HG03039 (cell line): ENCODE data around the gene SYN1.
"Not testable (repeated sequence)": the region's sequence is repeated elsewhere in the genome, so short reads cannot be mapped to it uniquely, and the experiment has no call there.

Experiments
- ATAC-seq: cut with Tn5 transposase; IDR thresholded peaks from one replicate; pipeline ENCODE4 v1.9.1; 2021; ENCODE audit warnings: mild to moderate bottlenecking, moderate library complexity; ENCODE audit not compliant: unreplicated experiment

Gene SYN1

DNA sequence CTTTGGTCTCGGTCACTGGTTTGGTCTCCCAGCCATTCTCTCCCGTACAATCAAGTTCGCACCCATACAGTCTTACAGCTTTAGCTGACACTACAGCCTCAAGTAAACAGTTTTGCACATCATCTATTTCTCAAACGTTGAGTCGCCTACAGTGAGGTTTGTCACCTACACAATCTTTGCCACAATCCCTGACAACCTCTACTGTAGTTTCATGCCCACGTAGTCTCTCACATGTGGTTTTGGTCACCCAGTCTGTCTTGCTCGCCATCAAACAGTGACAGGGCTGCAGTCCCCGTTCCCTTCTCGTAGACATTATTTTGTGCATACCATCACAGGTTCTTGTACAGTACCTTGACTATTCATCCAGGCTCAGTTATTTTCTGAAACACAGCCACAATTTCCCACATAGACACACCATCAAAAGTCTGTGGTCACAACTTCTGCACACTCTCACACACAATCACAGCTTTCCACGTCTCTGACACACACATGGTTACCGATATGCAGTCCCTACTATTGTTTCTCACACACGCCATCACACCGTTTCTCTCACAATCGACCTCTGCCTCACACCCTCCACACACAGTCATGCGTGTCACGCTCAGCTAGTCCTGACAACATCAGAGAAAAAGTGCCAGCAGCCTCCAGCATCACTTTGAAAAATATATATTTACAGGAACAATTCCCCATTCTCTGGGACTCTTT lies 15.4 kb upstream of the SYN1 start:
- ATAC-seq, result no peak

DNA sequence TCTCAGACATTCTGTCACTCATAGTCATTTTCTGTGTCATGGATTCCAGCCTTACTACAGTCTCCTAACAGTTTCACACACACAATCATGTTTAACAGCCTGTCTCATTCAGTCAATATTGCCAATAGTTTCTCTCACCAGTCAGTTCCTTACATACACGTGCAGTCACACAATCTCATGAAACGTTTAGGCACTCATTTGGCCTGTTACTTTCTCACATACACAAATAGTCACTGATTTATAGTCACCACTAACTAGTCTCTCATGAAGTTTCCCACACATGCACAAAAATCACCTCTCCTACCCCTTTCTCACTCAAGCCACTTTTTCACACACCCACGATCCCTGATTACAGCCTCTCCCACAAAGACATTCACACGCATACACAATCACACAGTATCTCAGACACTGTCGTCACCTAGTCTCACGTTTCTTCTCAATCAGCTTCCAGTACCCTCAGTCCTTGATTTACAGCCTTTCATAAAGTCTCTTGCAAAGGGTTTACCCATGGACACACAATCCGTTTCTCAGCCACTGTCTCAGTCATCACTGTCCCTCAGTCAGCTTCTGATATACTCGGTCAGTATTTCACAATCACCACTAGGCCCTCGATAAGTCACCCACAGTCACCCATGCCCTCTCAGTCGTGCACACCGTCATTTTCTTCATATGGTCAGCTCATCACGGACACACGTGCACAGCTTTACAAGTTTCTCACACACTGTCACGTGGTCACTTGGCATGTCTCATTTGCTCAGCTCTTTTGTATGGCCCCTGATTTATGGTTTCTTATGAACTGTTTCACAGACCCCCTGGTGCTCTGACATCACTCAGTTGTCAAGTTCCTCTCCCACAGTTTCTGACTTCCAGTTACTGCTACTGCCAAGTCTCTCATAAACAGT lies 14.3 kb upstream of the SYN1 start:
- ATAC-seq, result no peak

DNA sequence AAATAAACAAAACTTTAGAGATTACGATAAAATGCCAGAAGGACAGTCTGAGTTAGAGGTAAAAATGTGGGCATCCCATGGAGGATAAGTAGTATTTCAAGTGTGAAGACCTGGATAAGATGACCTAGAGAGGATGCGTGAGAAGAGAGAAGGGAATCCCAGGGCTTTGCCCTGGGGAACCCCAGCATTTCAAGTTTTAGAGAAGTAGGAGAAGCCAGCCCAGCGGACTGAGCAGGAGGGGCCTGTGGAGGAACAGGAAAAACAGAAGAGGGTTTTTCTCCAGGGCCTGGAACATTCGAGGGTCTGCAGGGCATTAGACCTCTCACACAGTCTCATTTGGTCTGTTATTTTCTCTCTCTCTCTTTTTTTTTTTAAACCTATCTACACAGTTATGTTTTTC lies 13.0 kb upstream of the SYN1 start:
- no peak for ATAC-seq

DNA sequence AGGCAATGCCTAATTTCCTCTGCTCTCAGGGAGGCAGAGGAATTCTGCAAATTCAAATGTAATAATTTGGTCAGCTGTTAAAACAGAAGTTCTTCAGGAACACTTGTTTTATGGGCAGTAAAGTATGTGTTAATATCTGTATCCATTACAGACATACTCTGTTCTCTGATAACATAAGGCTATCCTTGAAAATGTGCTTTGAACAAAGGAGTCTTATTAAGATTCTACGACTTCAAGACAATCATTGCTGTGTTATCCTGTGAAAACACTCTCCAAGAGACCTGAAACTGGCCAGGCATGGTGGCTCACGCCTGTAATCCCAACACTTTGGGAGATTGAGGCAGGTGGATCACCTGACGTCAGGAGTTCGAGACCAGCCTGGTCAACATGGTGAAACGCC lies 12.0 kb upstream of the SYN1 start:
- no peak for ATAC-seq

DNA sequence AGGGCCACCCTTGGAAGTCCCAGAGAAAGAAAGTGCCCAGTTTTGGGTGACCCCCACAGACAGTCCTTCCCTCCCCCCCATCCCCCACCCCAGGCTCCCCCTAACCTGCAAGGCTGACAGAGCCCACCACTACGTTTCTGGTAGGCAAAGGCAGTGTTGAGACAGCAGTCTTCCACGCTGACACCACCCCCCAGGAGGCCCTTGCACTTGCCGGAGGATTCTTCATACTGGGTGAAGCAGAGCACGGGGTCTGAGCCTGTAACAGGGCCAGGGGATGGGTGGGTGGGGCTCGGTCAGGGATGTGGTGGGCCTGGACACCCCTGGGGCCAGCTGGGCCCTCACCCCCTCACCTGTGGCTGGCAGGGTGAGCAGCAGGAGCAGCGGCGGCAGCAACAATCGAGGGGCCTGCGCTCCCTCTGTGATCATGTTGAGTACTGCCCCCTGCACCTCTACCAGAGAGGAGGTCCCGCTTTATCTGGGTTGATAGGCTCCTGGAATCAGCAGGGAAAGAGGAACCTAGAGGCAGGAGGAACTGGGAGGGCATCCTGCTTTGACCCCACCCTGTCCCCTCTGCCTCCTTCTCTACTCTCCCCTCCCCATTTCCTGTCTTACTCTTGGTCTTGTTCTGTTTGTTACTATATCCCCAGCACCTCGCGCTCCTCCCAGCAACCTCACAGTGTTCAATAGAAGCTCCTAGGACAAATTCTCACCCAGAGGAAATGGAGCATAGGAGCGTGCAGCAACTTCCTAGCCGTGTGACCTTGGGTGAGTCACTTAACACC lies 10.0 kb upstream of the SYN1 start, which contains the start of gene CFP:
CFP (minus strand) TSS at position 512 of the 782 bp plus-strand sequence; CDS start at position 426, 86 bp downstream.
- ATAC-seq, result no peak

DNA sequence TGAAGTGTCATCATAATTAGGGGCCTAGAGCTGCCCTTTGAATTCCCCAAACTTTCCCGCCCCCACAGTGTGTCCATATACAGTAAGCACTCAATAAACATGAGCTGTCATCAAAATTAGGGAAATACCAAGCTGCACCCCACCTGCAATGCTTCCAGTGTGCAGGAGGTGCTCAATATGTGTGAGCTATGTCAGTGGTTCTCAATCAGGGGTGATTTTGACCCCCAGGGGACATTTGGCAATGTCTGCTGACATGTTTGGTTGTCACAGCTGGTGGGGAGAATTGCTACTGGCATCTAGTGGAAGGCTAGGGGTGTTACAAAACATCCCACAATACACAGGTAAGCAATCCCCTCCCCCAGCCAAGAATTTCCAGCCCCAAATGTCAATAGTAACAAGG lies 9.3 kb upstream of the SYN1 start:
- ATAC-seq, result no peak

DNA sequence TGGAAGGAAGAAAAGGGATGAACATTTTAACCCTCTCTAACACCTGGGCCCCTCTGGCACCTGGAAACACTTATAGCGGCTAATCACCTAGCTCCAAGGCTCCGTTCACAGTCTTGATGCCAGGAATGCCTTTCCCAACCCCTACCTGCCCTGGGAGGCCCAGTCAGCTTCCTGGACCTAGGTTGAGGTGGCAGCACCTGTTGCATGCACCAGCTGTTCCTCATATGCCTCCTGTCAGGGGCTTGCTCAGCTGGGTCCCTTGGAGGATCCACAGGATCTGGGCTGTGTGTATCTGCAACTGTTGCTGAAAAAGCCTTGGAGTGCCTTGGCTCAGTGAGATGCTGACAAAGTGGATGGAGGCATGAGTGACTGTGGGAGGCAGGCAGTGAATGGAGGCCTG lies 5.7 kb upstream of the SYN1 start:
- ATAC-seq, result no peak

DNA sequence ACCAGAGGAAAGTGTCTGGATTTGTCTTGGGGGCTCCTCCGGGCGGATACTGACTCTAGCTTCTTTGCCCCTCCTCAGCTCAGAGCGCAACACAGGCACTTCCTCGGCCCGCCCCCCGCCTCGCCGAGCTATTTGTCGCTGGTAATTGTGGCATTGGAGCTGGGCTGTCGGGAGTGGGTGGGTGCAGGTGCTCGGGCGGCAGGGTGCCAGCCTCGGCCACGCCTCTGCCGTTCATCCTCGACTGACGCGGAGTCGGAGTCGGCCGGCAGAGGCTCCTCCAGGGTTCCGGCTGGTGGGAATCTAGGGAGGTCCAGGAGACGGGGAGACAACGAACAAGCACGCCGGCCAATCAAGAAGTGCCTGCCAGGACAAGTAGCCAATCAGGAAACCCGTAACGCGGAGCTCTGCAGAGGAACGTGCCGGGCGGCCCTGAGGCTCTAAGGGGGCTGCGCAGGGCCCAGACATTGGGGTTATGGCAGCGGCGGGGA lies 3.9 kb upstream of the SYN1 start:
- ATAC-seq, result no peak

DNA sequence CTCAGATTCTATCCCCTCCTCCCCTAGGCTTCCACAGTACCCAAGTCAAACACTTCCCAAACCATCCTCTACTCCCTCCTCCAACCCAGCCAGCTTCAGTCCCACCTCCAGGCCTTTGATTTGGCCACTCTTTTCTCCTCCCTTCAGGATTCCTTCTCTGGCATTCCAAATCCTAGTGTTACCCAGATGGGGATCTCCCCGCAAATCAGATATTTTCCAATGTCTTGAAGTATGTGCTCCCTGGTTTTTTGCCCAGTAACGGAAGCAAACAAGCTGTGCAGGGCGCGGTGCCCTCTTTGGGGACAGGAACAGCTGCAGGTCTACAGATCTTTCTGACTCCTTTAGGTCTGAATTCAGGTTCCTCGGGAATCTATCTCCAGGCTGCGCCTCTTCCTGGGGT lies 2.2 kb upstream of the SYN1 start:
- ATAC-seq, result no peak

DNA sequence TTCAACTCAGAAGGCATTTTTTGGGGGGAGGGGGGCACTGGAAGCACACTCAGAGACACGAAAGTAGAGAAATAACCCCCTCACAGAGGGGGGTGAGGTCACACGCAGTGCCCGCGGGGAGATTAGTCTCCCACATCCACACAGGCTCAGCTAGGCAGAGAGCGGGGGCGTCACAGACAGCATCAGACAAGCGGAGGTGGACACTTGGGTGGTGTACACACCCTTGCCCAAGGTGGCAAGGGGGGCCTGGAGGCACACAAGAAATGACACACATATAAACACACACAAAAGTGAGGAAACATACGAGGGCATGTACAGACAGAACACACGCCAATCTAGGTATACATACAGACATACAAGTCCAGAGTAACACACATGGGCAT lies 637 bp upstream of the SYN1 start:
- ATAC-seq, result no peak

DNA sequence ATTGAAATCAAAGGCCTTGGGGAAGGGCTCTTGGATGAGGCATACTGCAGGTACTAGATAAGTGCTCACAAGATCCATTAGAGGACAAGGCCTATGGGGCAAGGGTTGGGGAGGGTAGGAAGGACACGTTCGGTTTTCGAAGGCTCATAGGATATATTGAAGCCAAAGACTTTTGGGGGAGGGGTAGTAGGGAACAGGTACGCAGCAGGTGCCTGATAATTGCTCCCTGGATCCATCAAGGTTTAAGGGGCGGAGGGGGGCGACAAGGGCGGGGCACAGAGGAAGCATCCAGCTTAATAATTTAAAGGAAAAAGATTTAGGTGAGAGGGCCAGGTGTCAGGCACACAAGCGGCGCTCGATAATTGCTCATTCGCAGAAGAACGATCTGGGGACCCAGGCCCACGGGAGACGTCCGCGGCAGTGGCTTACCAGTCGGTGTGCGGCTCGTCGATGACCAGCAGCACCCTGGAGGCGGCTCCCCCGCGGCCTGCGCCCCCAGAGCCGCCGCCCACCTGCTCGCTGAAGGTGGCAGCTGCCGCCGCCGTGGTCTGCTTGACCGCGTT lies 653 bp downstream of the SYN1 start:
- no peak for ATAC-seq

DNA sequence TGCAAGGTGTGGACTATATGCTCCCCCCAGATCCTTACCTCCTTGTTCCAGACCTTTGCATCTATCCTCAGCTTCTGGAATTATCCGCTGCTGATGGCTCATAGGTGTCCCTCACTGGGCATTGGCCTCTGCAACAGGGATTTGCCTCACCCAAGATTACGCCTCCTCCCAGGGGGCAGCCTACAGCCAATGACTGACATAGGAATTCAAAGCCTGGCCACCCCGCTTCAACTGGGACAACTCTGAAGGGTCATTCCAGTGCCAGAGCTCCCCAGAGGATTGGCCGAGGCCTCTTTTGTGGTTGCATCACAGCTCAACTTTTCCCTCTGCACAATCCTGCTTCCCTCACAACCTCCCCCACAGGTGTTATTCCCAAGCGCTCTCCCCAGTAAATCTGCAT lies 5.0 kb downstream of the SYN1 start:
- ATAC-seq, result no peak

DNA sequence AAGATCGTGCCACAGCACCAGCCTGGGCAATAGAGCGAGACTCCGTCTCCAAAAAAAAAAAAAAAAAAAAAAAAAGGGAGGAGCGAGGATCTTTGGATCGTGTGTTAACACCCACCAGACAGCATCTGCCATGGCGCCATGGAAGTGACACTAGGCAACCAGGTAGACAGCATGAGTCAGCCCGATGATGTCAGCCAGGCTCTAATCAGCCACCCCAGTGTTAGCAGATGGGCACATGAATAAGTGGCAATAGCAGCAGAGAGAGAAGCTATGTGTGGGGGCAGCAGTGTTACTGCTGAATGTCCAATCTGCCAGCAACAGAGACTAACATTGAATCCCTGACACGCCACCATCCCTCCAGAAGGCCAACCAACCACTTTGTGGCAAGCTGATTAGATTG lies 6.6 kb downstream of the SYN1 start:
- ATAC-seq, result no peak

DNA sequence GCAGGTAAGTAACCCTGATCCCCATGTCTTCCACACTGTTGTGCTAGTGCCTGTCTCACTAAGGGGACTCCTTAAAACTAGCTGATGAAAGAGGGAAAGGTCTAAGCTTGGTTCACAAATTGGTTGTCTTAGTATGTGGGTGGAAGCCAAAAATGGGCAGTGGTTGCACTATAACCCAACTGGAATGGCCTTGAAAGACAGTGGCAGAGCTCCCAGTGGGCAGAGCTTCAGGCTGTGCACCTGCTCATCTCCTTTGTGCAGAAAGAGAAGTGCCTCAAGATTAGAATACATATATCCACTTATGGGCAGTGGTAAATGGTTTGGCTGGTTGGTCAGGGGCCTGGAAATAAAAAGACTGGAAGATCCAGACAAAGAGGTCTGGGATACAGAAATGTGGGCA lies 7.2 kb downstream of the SYN1 start:
- ATAC-seq, result no peak

DNA sequence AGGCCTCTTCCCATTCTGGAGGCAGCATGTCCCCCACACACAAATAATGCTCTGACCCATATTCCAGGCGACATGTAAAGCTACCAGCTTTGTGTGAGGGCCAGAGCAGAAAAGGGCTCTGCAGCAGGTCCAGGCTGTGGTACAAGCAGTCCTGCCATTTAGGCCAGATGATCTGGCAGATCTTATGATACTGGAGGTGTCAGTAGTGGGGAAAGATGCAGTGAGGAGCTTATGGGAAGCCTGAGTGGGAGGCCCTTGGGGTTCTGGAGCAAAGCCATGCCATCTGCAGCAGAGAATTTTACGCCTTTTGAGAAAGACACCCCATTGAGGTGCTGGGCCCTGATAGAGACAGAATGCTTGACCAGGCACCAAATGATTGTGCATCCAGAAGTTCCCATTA lies 7.7 kb downstream of the SYN1 start:
- no peak for ATAC-seq

DNA sequence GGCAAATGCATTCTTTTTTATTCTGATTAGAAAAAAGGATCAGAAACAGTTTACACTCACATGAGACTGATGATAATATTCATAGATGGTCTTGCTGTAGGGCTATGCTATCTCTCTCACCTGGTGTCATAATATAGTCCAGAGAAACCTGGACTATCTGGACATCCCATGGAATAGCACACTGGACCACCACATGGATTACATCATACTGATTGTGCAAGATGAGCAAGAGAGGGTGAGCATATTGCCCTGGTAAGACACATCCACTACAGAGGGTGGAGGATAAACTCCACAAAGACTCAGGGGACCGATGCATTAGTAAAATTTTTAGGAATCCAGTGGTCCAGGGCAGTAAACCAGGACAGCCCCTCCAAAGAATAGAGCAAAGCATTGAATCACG lies 8.2 kb downstream of the SYN1 start:
- ATAC-seq, result no peak

DNA sequence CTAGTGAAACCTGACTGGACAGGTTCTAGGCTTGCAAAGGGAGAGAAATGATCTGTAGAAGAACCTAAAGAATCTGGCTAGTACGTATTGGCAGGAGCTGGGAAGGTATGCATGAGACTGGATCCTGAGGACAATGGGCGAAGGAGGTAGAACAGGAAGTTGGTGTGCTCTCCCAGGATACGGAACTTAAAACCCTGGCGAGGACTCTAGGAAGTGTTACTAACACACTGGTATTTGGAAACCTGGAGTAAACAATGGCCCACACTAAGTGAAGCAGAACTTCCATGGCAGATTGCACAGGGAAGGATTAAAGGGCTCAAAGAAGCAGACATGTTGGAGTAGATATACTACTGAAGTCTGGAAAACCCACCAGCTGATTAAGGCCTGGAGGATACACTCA lies 9.1 kb downstream of the SYN1 start:
- no peak for ATAC-seq

DNA sequence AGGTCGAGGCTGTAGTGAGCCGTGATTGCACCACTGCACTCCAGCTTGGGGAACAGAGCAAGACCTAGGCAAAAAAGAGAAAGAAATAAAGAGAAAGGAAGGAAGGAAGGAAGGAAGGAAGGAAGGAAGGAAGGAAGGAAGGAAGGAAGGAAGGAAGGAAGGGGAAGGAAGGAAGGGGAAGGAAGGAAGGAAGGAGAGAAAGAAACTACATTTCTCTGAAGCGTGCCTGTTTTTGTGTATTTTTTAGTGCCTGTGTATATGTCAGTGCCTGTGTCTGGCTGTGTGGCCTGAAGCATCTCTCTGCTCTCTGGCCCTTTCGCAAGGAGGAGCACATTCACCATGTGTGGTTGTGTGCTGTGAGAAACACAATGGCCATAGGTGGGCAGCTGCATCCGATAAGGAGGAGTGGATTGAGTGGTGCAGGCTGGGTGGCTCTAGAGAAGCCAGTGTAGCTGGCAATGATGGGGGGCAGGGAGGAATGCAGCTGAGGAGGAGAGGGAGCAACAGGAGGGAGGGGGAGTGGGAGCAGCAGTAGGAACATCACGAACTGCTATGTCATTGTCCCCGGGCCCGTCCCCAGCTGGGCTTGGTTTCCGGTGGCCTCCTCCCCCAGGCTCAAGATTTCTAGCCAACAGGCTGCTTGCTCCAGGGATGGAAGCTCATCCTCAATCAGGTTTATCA lies 11.4 kb downstream of the SYN1 start:
- ATAC-seq, result no peak

DNA sequence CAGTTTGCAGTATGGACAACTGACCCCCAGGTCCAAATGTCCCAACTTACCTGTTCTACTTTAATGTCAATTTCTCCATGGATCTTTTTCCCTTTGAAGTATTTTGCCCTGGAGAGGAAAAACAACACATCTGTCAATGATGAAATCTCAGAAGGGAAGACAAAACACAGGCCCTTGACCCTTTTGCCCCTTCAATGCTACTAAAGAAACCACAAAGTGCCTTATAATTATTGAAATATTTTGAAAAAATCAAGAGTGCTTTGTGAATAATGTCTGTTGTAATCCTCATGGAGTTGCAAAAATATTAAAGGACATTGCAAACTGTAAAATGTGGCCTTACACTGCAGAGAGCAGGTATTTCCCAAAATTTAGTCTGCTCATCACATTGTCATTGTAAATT lies 12.6 kb downstream of the SYN1 start:
- ATAC-seq, result no peak

DNA sequence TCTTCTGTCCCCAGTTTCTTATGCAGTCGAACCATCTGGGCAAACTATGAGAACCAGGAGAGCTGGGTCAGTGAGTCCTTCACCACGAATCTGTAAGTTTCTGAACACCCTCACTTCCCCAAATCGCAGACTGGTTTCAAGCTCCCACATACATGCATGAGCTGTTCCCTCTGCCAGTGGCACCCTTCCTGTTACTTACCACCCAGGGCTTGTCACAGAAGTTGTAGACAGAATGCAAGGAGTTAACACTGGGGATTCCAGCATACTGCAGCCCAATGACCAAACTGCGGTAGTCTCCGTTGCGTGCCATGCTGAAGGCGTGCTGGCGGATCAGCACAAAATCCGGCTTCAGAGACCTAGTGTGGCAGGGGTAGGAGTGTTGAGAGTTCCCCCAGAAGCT lies 14.6 kb downstream of the SYN1 start:
- ATAC-seq, result no peak

DNA sequence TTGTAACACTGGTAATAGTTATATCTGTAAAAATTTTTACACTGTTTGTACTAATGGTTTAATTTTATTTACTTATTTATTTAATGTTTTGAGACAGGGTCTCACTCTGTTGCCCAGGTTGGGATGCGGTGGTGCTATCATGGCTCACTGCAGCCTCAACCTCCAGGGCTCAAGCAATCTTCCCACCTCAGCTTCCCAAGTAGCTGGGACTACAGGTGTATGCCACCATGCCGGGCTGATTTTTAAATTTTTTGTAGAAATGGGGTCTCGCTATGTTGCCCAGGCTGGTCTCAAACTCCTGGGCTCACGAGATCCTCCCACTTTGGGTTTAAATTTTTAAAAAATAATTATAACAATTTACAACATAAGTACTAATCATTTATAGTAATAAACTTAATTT lies 16.5 kb downstream of the SYN1 start:
- ATAC-seq, result not testable (repeated sequence)
